ENCODE results near the gene HOXA4. TPM values are rescaled to one million over a fixed set of nuclear protein-coding genes. Genes with fewer than 3 reads are reported as not detected.

The HOXA4 gene
- total and polyA plus RNA-seq, 12 donors, result 3.3 to 12.6 (median 6.8) TPM

DNA sequence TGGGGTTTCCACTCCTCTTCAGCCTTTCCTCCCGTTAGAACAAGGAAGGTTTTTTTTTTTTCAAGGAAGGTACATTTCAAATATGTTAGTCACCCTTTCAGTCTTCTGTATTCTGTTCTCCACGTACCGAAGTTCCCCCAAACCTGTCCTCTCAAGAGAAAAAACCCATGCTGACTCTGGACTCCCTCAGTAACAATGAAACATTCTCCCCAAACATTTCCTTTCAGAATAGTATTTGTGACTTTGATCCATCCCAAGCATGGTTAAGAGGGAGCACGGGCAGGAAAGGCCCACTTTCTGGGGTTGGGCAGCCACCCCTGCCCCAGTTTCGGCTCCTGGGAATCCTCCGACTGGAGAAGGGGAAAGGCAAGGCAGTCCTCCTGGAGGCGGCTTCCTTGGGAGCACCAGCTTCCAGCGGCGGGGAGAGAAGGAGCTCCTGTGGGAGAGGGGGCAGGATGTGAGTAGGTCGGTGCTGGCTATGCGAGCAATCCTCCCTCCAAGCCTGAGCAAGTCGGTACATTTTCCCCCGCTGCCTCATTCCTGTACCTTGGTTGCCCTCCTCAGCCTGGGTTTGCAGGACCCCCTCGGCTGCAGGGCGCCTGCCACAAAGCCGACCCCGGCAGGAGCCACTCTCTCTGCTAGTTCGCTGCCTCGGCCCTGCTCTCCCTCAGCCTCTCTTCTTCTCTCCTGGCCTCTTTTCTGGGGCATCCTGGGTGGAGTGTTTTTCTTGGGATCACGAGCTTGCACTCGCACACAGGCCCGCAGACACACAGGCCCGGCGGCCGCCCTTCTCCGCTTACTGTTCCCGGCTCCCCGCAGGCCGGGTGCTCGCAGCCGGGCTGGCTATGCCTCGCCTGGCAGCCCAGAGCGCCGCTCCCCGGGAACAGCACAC lies 32.6 kb downstream of the HOXA4 start:
- peak in 2 of 7 donors; percentile 58 to 71 for DNase-seq
- Histone ChIP-seq H3K36me3 (replicated peaks in 1 of 2) (no peaks in the 10 kb centered on the region), H3K9me3 (replicated peaks in 1 of 3) (no peaks in the 10 kb centered on the region), H3K27me3 (no peaks in the 10 kb centered on the region), H3K4me1 (replicated peaks in 1 of 2) (peaks cover 22 to 38% of the 10 kb centered on the region in 2 donors), H3K4me3 (peak overlapping the region in 2 of 4 donors; percentile 39 to 76), H3K27ac (peak overlapping the region; percentile 80 to 95 (median 86))
- intact Hi-C loops (cut with DNase I), result loop anchor here in 1 of 2 donors (10.0 kb wide), 1 partner anchor 233 kb away; the partner anchor contains the start of gene SKAP2
- 7 to 32% (median 16%) methylated on average over 21 to 35 of the region's 35 CpGs for WGBS, 4 donors
- TF ChIP-seq, protein P1, sequence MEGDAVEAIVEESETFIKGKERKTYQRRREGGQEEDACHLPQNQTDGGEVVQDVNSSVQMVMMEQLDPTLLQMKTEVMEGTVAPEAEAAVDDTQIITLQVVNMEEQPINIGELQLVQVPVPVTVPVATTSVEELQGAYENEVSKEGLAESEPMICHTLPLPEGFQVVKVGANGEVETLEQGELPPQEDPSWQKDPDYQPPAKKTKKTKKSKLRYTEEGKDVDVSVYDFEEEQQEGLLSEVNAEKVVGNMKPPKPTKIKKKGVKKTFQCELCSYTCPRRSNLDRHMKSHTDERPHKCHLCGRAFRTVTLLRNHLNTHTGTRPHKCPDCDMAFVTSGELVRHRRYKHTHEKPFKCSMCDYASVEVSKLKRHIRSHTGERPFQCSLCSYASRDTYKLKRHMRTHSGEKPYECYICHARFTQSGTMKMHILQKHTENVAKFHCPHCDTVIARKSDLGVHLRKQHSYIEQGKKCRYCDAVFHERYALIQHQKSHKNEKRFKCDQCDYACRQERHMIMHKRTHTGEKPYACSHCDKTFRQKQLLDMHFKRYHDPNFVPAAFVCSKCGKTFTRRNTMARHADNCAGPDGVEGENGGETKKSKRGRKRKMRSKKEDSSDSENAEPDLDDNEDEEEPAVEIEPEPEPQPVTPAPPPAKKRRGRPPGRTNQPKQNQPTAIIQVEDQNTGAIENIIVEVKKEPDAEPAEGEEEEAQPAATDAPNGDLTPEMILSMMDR (IDR thresholded peaks at IDR 0.05), result no peak
- TF ChIP-seq POLR2A (IDR thresholded peaks at IDR 0.05), result no peak

DNA sequence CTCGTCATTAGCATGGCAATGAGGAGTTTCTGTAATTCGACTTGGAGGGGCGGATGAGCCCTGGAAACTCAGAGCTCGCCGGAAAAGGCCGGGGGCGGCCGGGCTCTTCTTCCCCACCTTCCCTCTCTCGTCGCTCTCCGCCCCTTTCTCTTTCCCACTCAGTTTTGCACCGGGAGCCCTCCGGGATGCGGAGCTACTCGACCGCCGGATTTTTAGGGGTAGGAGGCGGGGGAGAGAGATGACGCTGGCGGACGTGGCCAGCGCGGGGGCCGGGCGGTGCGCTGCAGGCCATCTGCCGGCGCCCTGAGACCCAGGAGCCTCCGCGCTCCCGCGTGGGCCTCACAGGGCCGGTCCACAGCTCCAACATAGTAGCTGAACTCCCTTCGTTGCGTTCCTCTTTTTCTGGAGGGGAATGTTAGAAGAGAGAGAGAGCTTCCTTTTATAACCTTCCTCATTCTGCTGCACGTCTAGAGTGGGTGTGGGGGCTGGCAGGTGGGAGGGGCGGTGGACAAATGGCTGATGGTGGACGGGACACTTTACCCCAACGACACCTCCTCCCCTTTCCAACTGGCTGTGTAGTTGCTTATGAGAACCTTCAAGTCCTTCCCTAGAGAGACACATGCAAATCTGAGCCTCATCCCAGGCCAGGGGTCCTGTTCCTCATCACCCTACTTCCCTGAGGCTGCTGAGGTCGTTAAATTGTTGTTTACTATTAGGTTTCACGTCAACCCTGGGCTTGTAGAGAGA lies 33.6 kb downstream of the HOXA4 start:
- WGBS, 4 donors, result 0 to 1% (median 1%) methylated on average over 14 to 41 of the region's 41 CpGs
- no peaks in the 10 kb centered on the region for H3K9me3 ChIP-seq (replicated peaks in 1 of 3)
- H3K4me1 ChIP-seq (replicated peaks in 1 of 2), result peaks cover 22 to 28% of the 10 kb centered on the region in 2 donors
- no peaks in the 10 kb centered on the region for H3K36me3 ChIP-seq (replicated peaks in 1 of 2)
- no peaks in the 10 kb centered on the region for H3K27me3 ChIP-seq
- TF ChIP-seq, protein P1 (IDR thresholded peaks at IDR 0.05), result no peak
- peak in 1 of 2 donors; percentile 42 for TF ChIP-seq POLR2A (IDR thresholded peaks at IDR 0.05)
- peak overlapping the region; percentile 51 to 83 (median 76) for H3K4me3 ChIP-seq
- intact Hi-C loops (cut with DNase I), result loop anchor here in 1 of 2 donors (10.0 kb wide), 1 partner anchor 232 kb away; the partner anchor contains the start of gene SKAP2
- peak; percentile 51 to 71 (median 58) for DNase-seq
- H3K27ac ChIP-seq, result peak overlapping the region; percentile 56 to 95 (median 85)

- Histone ChIP-seq H3K9me3 (replicated peaks in 1 of 3) (no peaks in the 10 kb centered on the region), H3K27ac (peak within 1 kb of the TSS; percentile 56 to 95 (median 85)), H3K4me3 (peak within 1 kb of the TSS; percentile 51 to 83 (median 76)), H3K27me3 (no peaks in the 10 kb centered on the region), H3K36me3 (replicated peaks in 1 of 2) (no peaks in the 10 kb centered on the region), H3K4me1 (replicated peaks in 1 of 2) (peaks cover 22 to 26% of the 10 kb centered on the region in 2 donors)
- peak; percentile 57 to 82 for TF ChIP-seq POLR2A (IDR thresholded peaks at IDR 0.05)
- TF ChIP-seq, protein P1 (IDR thresholded peaks at IDR 0.05), result no peak
- DNase-seq, result peak; percentile 83 to 92 (median 89)
- intact Hi-C loops (cut with DNase I), result loop anchor here in 1 of 2 donors (10.0 kb wide), 1 partner anchor 231 kb away; the partner anchor contains the start of gene SKAP2
- WGBS, 4 donors, result 0 to 1% (median 1%) methylated on average over 37 to 68 of the region's 68 CpGs
These were observed 34.4 kb downstream of the HOXA4 start, which contains the start of gene HOXA1 for GRCh38 chr7:27095897-27096767. HOXA1 (minus strand) TSS chr7:27096000; CDS start chr7:27095912, 88 bp downstream.
